Type B pancreatic cell (in vitro differentiated cells): ENCODE measurements around the gene UBE2F. TPM values are rescaled to one million over a fixed set of nuclear protein-coding genes. Genes with fewer than 3 reads are reported as not detected.

Experiments
- DNase-seq: peaks from one replicate; pipeline ENCODE4 v3.0.0; 2021; ENCODE audit warnings: mixed read lengths; ENCODE audit not compliant: unreplicated experiment; ENCODE audit errors: extremely low spot score
- H3K27ac Mint-ChIP-seq: 2 replicates; pipeline ENCODE4 v1.8.0; 2021; ENCODE audit warnings: mild to moderate bottlenecking, mixed read lengths
- H3K27me3 Mint-ChIP-seq: 2 replicates; pipeline ENCODE4 v1.8.0; 2021; ENCODE audit warnings: mixed read lengths
- H3K36me3 Mint-ChIP-seq: 2 replicates; pipeline ENCODE4 v1.8.0; 2021; ENCODE audit warnings: mixed read lengths
- H3K4me1 Mint-ChIP-seq: one replicate; pipeline ENCODE4 v1.8.0; 2021; ENCODE audit warnings: mixed read lengths; ENCODE audit not compliant: unreplicated experiment
- H3K4me3 Mint-ChIP-seq: 2 replicates; pipeline ENCODE4 v1.8.0; 2021; ENCODE audit warnings: mild to moderate bottlenecking, mixed read lengths
- H3K9me3 Mint-ChIP-seq: 2 replicates; pipeline ENCODE4 v1.8.0; 2021; ENCODE audit warnings: mixed read lengths
- CTCF ChIP-seq: fragments of 200-600 bp; sonication (generic); conservative IDR thresholded peaks from 2 replicates; pipeline ENCODE4 v1.5.0; 2021; ENCODE audit warnings: antibody characterized with exemption, mild to moderate bottlenecking
- total RNA-seq: library from RNA; stranded (reverse); gene quantifications from 2 replicates; pipeline ENCODE4 v1.2.1, GENCODE V29; 2021; ENCODE audit warnings: low replicate concordance

Gene UBE2F
- total RNA-seq, 1 donor from 2014 or later: 43.1 TPM

DNA sequence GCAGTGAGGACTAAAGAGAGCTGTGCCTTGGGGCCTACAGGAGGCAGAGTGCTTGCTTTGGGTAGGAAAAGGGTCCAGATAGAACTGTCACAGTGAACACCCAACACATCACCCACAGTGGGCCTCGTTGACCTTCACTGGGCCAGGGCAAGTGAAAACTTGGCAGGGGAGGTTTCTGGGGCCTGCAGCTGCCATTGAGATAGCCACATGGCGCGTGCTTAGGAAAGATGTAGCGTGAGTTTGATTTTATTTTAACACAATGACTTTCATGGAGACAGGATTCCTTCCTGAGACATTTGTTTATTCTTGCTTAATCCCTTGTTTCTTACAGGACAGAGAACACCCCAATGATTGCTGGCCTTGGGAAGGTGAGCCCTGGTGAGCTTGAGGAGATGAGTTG is 124.1 kb downstream of the UBE2F start:
- TF ChIP-seq CTCF: no peak
- Mint-ChIP-seq H3K9me3 (peaks cover 4% of the 10 kb centered on the region), H3K36me3 (peaks cover 4% of the 10 kb centered on the region), H3K4me1 (peaks cover 5% of the 10 kb centered on the region), H3K27me3 (no peaks in the 10 kb centered on the region), H3K27ac (no peak overlapping the region), H3K4me3 (no peak overlapping the region)
- DNase-seq: peak; percentile 43

DNA sequence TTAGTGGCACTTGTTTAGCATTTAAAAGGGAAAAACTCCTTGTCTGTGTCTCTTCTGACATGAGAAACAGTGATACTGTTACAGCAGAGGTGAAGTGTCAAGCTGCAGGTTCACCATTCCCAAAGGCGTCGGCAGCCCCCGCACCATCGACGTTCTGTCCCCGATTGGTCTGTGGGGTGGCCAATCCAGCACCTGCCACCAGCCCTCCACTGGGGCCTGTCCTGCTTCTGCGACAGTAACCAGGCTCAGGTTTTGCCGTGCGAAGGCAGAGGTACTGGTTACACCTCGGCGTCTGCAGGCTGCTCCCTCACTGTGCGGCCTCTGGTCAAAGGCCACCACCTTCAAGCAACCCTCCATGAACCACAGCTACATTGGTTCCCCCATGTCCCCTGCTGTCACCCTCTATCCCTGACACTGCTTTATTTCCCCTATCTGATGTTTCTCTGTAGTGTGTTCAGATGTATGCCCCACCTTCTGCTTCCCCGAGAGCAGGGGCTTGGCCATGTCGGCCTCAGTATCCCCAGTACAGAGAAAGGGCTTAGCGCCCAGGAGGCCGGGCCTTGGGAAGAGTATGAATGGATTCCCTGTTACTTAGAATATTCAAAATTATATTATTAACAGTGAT is 124.7 kb downstream of the UBE2F start:
- TF ChIP-seq CTCF: no peak
- Mint-ChIP-seq H3K27ac (no peak overlapping the region), H3K9me3 (no peaks in the 10 kb centered on the region), H3K36me3 (no peaks in the 10 kb centered on the region), H3K4me3 (no peak overlapping the region), H3K27me3 (no peaks in the 10 kb centered on the region), H3K4me1 (peaks cover 5% of the 10 kb centered on the region)
- peak; percentile 64 for DNase-seq

Other genes starting within 250 kb of the UBE2F start
- gene RBM44, start 168.2 kb upstream of the UBE2F start, total RNA-seq: 0.24 and 0.41 TPM in 2 replicates
- gene RAMP1, start 107.4 kb upstream of the UBE2F start, total RNA-seq: 11.3 and 23.8 TPM in 2 replicates
- 21.4 and 34.5 TPM in 2 replicates for gene SCLY, start 94.0 kb downstream of the UBE2F start, total RNA-seq
- gene ESPNL, start 133.3 kb downstream of the UBE2F start, total RNA-seq: 0.12 and 0.24 TPM in 2 replicates
- 0.07 TPM in 1 of 2 replicates, not detected in the other for gene KLHL30, start 171.7 kb downstream of the UBE2F start, total RNA-seq
- 0.29 and 3.8 TPM in 2 replicates for gene ERFE, start 192.0 kb downstream of the UBE2F start, total RNA-seq
- gene ILKAP, start 236.7 kb downstream of the UBE2F start, total RNA-seq: 36.7 and 50.4 TPM in 2 replicates